ENCODE measurements around the gene ENPP7. TPM values are rescaled to one million over a fixed set of nuclear protein-coding genes. Genes with fewer than 3 reads are reported as not detected.

The ENPP7 gene
- total and polyA plus RNA-seq, 8 donors, result 0.05 to 0.15 (median 0.12) TPM; not detected in 3

DNA sequence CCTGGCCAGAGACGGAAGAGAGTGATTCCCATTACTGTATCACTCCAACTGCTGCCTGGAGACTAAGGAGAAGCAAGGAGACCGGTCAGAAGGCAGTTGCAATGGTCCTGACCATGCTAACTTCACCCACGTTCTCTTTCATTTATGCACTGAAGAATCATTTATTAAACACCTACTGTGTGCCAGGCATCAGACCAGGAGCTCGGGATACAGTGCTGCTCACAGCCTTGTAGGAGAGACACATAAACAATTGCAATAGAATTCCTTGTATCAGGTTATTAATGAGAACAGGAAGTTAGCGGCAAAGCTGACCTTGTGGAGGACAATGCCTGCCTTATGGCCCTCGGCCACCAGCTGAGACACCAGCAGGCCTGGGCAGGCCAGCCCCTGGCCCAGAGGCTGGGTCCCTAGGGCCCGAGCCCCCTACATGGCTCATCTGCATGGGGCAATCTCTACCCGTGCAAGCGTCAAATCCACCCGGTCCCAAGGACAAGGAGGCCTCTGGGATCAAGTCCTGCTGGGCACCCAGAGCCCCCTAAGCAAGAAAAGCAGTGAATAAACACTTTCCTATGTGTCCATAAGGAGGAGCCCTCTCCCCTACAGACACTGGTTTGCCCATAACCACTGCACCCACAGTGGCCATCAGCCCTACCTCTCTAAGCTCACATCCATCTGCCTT, 8.6 kb upstream of the ENPP7 start:
- FAIRE-seq (no peak), ATAC-seq (peak in 3 of 4 donors; percentile 53 to 78 (median 77))

GRCh38 chr17:79722787-79723186, 8.0 kb upstream of the ENPP7 start:
- no peak for FAIRE-seq
- Histone ChIP-seq H3K9me3 (no peaks in the 10 kb centered on the region), H3K27ac (peak overlapping the region in 2 of 4 donors; percentile 26 to 54), H3K4me3 (no peak overlapping the region), H3K36me3 (no peaks in the 10 kb centered on the region), H3K27me3 (no peaks in the 10 kb centered on the region), H3K4me1 (no peaks in the 10 kb centered on the region)
- WGBS, 2 donors, result 72 to 74% methylated on average over 10 of the region's 10 CpGs
- no peak for ATAC-seq
- no peak for DNase-seq
- TF ChIP-seq, protein P1, sequence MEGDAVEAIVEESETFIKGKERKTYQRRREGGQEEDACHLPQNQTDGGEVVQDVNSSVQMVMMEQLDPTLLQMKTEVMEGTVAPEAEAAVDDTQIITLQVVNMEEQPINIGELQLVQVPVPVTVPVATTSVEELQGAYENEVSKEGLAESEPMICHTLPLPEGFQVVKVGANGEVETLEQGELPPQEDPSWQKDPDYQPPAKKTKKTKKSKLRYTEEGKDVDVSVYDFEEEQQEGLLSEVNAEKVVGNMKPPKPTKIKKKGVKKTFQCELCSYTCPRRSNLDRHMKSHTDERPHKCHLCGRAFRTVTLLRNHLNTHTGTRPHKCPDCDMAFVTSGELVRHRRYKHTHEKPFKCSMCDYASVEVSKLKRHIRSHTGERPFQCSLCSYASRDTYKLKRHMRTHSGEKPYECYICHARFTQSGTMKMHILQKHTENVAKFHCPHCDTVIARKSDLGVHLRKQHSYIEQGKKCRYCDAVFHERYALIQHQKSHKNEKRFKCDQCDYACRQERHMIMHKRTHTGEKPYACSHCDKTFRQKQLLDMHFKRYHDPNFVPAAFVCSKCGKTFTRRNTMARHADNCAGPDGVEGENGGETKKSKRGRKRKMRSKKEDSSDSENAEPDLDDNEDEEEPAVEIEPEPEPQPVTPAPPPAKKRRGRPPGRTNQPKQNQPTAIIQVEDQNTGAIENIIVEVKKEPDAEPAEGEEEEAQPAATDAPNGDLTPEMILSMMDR (IDR thresholded peaks at IDR 0.05), result no peak
- intact Hi-C loops (cut with DNase I), result no loop called here

More for the DNA sequence above, 8.6 kb upstream of the ENPP7 start:
- Histone ChIP-seq H3K4me1 (no peaks in the 10 kb centered on the region), H3K27me3 (no peaks in the 10 kb centered on the region), H3K27ac (peak overlapping the region; percentile 22 to 54 (median 25)), H3K9me3 (no peaks in the 10 kb centered on the region), H3K4me3 (no peak overlapping the region), H3K36me3 (no peaks in the 10 kb centered on the region)
- 25 to 33% methylated on average over 10 of the region's 10 CpGs for WGBS, 2 donors
- DNase-seq, result peak in 1 of 6 donors; percentile 42
- TF ChIP-seq, protein P1 (IDR thresholded peaks at IDR 0.05), result no peak
- intact Hi-C loops (cut with DNase I), result no loop called here

DNA sequence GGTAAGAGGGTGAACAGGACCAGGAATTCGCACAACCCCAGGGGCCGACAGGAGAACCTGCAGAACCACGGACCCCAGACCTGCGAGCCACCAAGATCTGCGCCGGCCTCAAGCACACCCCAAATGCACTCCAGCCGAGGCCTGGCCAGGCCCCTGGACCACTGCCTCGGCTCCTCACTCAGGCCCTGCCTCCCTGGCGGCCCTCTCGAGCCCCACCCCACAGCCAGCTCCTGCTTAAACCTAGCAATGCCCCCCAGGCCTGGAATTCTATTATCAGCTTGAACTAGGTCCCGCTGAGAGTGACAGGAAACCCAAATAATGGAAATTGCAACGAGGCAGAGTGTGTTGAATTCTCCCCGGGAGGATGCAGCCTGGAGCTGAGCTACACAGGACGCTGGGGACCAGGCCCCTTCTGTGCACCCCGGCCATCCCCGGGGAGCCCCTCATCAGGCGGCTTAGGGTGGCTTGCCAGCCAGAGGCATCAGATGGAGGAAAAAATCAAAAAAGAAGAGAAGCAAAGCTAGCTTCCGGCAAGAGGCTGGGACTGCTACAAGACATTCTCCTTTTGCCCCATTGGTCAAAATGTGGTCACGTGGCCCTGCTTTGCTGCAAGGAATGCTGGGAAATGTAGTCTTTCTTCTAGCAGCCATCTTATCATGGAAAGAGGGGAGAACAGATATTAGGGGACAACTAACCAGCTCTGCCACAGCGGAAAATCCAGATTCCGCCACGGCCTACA, 2.4 kb upstream of the ENPP7 start:
- WGBS, 2 donors, result 43 to 53% methylated on average over 22 of the region's 22 CpGs
- intact Hi-C loops (cut with DNase I), result no loop called here
- Histone ChIP-seq H3K27me3 (no peaks in the 10 kb centered on the region), H3K27ac (no peak overlapping the region), H3K9me3 (no peaks in the 10 kb centered on the region), H3K36me3 (no peaks in the 10 kb centered on the region), H3K4me3 (peak overlapping the region in 3 of 4 donors; percentile 18 to 43 (median 33)), H3K4me1 (no peaks in the 10 kb centered on the region)
- TF ChIP-seq, protein P1 (IDR thresholded peaks at IDR 0.05), result no peak
- ATAC-seq (peak; percentile 78 to 95 (median 91)), DNase-seq (peak in 5 of 6 donors; percentile 60 to 89 (median 85)), FAIRE-seq (no peak)

DNA sequence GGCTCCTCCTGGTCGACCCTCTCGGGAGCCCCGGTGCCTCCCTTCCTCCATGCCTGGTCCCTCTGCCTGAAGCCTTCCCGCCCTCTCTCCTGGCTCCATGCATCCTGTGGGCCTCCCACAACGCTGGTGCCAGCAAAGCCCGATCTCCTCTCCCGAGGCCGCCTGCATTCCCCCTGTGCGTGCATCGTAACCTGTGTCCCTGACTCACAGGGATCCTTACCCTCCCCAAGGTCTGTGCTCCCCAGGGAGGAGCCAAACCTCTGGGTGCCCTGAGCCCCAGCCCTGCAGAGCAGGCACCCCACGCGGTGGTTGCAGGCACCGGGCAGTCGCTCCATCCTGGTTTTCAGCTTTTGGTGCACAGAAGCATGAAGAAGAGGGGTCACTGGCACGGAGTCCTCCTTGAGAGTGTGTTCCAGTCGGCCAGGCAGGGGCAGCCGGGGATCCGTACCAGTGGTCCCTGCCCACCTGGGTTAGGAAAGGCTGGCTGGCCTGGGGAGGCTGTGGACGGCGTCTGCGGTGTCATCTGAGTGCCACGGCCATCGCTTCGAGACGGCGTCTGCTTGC, 1.8 kb upstream of the ENPP7 start:
- FAIRE-seq (no peak), DNase-seq (peak in 2 of 6 donors; percentile 38 to 74), ATAC-seq (peak; percentile 10 to 46 (median 20))
- peak overlapping the region in 2 of 4 donors; percentile 33 to 43 for H3K4me3 ChIP-seq
- H3K4me1 ChIP-seq, result no peaks in the 10 kb centered on the region
- TF ChIP-seq, protein P1 (IDR thresholded peaks at IDR 0.05), result no peak
- no peak overlapping the region for H3K27ac ChIP-seq
- H3K9me3 ChIP-seq, result no peaks in the 10 kb centered on the region
- no peaks in the 10 kb centered on the region for H3K27me3 ChIP-seq
- intact Hi-C loops (cut with DNase I), result no loop called here
- 60 to 70% methylated on average over 23 to 26 of the region's 26 CpGs for WGBS, 2 donors
- H3K36me3 ChIP-seq, result no peaks in the 10 kb centered on the region

Data from pancreas (tissue), 10 donors.